T1000 (cell line): ENCODE data around the gene S100A12.
"Not testable (repeated sequence)": the region's sequence is repeated elsewhere in the genome, so short reads cannot be mapped to it uniquely, and the experiment has no call there.

Experiments used
- DNase-seq: peaks from one replicate; lab custom pipeline; 2025; ENCODE audit warnings: mixed read lengths; lab: John Stamatoyannopoulos, UW

Gene S100A12

GRCh38 chr1:153375511-153375910 is at the start of gene S100A12:
Gene S100A12, minus strand, starts transcription at chr1:153375621. Its CDS starts 1,029 bp downstream, at chr1:153374592.
- DNase-seq, result no peak

- peak; percentile 39 for DNase-seq
Measured at GRCh38 chr1:153422450-153423068, 47.1 kb upstream of the S100A12 start.

- no peak for DNase-seq
Measured at GRCh38 chr1:153420306-153420705, 44.9 kb upstream of the S100A12 start.

GRCh38 chr1:153419436-153419793 is 44.0 kb upstream of the S100A12 start:
- DNase-seq, result not testable (repeated sequence)

- DNase-seq, result not testable (repeated sequence)
Measured at GRCh38 chr1:153418758-153419435, 43.5 kb upstream of the S100A12 start.

GRCh38 chr1:153417136-153417888 is 41.9 kb upstream of the S100A12 start:
- DNase-seq, result no peak

GRCh38 chr1:153415850-153416570 is 40.6 kb upstream of the S100A12 start, which contains the start of gene S100A7A:
Gene S100A7A, plus strand, starts transcription at chr1:153416520. Its CDS starts 1,563 bp downstream, at chr1:153418083.
- DNase-seq, result no peak

- DNase-seq, result not testable (repeated sequence)
Measured at GRCh38 chr1:153413961-153414360, 38.5 kb upstream of the S100A12 start.

- not testable (repeated sequence) for DNase-seq
Measured at GRCh38 chr1:153407274-153407673, 31.9 kb upstream of the S100A12 start.

GRCh38 chr1:153405825-153406599 is 30.6 kb upstream of the S100A12 start:
- DNase-seq, result not testable (repeated sequence)

- DNase-seq, result no peak
Measured at GRCh38 chr1:153404768-153405167, 29.3 kb upstream of the S100A12 start.

GRCh38 chr1:153404086-153404635 is 28.7 kb upstream of the S100A12 start:
- no peak for DNase-seq

- DNase-seq, result no peak
Measured at GRCh38 chr1:153403421-153404085, 28.1 kb upstream of the S100A12 start.

- DNase-seq, result no peak
Measured at GRCh38 chr1:153402226-153402625, 26.8 kb upstream of the S100A12 start.

GRCh38 chr1:153401461-153401860 is 26.0 kb upstream of the S100A12 start:
- no peak for DNase-seq

GRCh38 chr1:153400244-153400643 is 24.8 kb upstream of the S100A12 start:
- DNase-seq, result no peak

GRCh38 chr1:153399401-153400055 is 24.1 kb upstream of the S100A12 start:
- no peak for DNase-seq

- no peak for DNase-seq
Measured at GRCh38 chr1:153397924-153398651, 22.7 kb upstream of the S100A12 start.
